ENCODE results near the gene PDE6D.

The PDE6D gene

DNA sequence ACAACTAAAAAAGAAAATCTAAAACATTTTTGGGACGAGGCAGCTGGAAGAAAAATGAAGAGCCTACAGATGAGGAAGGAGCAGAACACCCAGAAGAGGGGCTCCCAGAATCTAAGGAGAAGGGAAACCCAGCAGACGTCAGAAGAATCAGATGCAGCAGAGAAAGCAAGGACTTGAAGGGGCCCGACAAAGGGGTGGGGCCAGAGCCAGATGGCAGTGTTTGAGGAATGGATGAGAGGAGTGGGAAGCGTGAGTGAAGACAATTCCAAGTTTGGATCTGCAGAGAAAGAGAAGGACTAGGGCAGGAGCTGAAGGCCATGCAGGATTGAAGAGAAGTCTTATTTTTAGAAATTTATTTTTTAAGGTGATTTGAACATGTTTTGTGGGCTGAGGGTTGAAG lies 53.5 kb downstream of the PDE6D start:
- no peak for DNase-seq (ENCODE audit: low read depth in 2 of 2)
- TF ChIP-seq, protein P1, sequence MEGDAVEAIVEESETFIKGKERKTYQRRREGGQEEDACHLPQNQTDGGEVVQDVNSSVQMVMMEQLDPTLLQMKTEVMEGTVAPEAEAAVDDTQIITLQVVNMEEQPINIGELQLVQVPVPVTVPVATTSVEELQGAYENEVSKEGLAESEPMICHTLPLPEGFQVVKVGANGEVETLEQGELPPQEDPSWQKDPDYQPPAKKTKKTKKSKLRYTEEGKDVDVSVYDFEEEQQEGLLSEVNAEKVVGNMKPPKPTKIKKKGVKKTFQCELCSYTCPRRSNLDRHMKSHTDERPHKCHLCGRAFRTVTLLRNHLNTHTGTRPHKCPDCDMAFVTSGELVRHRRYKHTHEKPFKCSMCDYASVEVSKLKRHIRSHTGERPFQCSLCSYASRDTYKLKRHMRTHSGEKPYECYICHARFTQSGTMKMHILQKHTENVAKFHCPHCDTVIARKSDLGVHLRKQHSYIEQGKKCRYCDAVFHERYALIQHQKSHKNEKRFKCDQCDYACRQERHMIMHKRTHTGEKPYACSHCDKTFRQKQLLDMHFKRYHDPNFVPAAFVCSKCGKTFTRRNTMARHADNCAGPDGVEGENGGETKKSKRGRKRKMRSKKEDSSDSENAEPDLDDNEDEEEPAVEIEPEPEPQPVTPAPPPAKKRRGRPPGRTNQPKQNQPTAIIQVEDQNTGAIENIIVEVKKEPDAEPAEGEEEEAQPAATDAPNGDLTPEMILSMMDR (IDR thresholded peaks at IDR 0.05; ENCODE audit: low read depth, low read length): no peak
- H3K4me3 ChIP-seq (replicated peaks in 1 of 2; ENCODE audit: low read depth in 2 of 2, low read length in 2 of 2): no peak overlapping the region

DNA sequence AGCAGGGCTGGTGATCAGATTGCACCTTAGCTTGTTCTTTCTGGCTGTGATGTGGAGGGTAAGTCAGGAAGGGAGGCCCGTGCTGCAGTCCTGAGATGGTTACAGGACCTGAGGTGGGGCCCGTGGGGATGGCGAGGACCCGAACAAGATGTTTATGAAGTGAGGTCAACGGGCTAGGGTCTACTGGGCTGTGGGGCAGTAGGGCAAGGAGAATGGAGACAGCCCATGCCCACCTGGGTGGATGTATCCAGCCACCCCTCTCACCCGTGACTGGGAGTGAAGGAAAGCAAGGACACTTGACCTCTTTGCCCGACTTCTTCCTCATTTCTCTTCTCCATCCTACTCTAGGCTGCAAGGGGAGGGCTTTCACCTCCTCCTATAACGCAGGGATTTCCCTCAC lies 54.8 kb downstream of the PDE6D start:
- H3K4me3 ChIP-seq (replicated peaks in 1 of 2; ENCODE audit: low read depth in 2 of 2, low read length in 2 of 2): no peak overlapping the region
- TF ChIP-seq, protein P1 (IDR thresholded peaks at IDR 0.05; ENCODE audit: low read depth, low read length): no peak
- DNase-seq (ENCODE audit: low read depth in 2 of 2): no peak

DNA sequence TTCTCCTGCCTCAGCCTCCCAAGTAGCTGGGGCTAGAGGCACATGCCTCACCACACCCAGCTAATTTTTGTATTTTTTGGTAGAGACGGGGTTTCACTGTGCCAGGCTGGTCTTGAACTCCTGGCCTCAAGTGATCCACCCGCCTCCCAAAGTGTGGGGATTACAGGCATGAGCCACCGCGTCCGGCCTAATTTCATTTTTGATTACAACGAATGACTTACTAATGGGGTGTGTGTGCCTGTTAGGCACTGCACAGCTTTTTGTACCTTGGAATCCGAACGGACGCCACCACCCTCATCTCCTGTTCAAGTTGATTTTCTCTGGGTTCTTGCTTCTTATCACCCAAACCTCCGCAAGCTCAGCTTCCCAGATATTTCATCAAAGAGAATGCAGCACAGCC lies 55.6 kb downstream of the PDE6D start:
- TF ChIP-seq, protein P1 (IDR thresholded peaks at IDR 0.05; ENCODE audit: low read depth, low read length): no peak
- H3K4me3 ChIP-seq (replicated peaks in 1 of 2; ENCODE audit: low read depth in 2 of 2, low read length in 2 of 2): no peak overlapping the region
- DNase-seq (ENCODE audit: low read depth in 2 of 2): no peak

DNA sequence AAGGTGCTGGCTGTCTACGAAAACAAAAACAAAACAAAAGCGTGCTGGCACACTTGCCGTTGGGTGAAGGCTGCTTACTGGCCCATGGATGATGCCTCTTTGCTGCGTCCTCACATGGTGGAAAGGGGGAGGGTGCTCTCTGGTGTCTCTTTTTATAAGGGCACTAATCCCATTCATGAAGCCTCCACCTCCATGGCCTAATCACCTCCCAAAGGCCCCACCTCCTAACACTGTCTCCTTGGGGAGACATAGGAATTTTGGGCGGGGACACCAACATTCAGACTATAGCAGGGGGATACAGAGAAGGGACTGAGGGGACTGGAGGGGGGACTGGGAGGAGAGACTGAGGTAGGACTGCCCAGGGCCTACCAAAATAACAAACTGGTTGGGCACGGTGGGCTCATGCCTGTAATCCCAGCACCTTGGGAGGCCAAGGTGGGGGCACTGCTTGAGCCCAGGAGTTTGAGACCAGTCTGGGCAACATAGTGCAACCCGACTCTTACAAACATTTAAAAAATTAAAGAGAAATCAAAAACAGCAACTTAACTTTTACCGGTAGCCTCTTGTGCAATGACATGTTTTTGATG lies 58.3 kb downstream of the PDE6D start:
- no peak for DNase-seq (ENCODE audit: low read depth in 2 of 2)
- TF ChIP-seq, protein P1 (IDR thresholded peaks at IDR 0.05; ENCODE audit: low read depth, low read length): no peak
- H3K4me3 ChIP-seq (replicated peaks in 1 of 2; ENCODE audit: low read depth in 2 of 2, low read length in 2 of 2): no peak overlapping the region

DNA sequence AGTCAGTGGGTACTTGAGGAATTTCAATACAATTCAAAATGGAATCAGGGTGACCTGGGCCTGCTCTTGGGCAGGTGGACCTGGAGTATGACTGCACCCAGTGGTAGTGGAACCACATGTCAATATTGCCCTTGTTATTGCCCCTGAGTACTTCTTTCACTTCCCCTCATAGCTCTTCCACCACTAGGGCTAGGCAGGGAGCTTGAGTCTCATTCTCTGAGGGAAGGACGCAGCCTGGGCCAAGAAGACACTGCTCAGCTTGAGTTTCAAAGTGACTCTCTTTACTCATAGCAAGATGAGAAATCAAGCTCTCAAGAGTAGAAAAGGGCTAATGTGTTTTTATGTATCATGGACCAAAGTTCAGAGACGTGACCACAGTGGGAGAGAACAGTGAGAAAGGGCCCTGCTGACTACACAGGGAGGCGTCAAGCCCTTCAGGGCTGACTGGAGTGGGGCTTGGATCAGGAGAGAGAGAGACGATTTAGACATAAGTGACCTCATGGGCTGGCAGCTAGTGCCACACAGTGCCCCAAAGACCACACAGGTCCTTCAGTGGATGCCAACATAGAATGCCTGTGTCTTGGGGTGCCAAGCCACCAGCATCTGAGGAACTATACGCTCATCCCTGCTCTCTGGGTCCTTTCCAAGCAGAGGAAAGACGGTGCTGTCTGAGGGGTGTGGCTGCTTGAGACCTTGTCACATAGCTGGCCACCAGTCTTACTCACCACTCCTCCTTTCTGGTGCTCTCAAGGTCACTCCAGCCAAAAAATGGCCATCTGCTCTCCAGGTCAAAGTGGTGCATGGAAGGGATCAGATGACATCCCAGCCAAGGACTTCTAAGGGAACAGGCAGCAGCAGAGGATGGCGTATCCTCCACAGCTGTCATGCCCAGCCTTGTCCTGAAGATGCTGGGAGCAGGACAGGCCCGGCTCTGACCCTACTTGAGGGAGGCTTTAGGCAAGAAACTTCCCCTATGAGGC lies 59.8 kb downstream of the PDE6D start:
- TF ChIP-seq, protein P1 (IDR thresholded peaks at IDR 0.05; ENCODE audit: low read depth, low read length): no peak
- DNase-seq (ENCODE audit: low read depth in 2 of 2): no peak
- H3K4me3 ChIP-seq (replicated peaks in 1 of 2; ENCODE audit: low read depth in 2 of 2, low read length in 2 of 2): no peak overlapping the region

DNA sequence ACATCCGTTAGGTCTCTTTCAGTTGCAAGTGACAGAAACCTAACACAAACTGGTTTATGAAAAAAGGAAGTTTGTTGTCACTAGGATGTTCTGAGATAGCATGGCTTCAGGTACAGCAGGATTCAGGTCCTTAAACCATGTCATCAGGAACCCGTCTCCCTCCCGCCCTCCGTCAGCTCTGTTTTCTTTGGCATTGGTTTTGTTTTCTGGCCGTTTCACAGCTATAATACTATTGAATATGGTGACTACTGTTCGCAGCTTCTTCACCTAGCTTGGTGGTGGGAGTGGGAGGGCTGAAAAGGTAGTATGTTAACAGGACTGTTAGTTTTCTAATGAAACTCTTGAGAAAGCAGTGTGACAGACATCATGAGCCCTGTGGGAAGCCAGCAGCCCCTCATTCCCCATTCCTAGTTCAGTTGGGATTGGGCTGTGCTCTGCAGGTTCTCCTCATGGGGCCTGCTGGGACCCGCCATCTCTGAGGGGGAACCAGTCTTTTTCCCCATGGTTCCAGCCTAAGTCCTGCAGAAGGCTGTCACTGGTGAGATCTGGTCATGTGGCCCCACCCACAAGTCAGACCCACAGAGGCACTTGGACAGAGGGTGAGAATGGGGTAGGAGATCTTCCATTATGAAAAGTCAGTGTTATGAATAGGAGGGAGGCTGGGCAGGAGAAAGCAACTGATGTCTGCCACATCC lies 60.6 kb downstream of the PDE6D start:
- H3K4me3 ChIP-seq (replicated peaks in 1 of 2; ENCODE audit: low read depth in 2 of 2, low read length in 2 of 2): no peak overlapping the region
- no peak for DNase-seq (ENCODE audit: low read depth in 2 of 2)
- TF ChIP-seq, protein P1 (IDR thresholded peaks at IDR 0.05; ENCODE audit: low read depth, low read length): no peak

Measured in cardiac fibroblast (primary cell).